Activated naive CD8-positive, alpha-beta T cell treated with anti-CD3 and anti-CD28 coated beads, Interleukin-2, amount 50 U/mL, for 24 hours (primary cell): ENCODE measurements around the gene DQX1.
"Not testable (repeated sequence)": the region's sequence is repeated elsewhere in the genome, so short reads cannot be mapped to it uniquely, and the experiment has no call there.

Source experiments
- ATAC-seq: fragments of 150-1000 bp; cut with Tn5 transposase; one replicate; pipeline ENCODE4 v1.10.0; 2021
- DNase-seq: peaks from one replicate; pipeline ENCODE4 v3.0.0; 2021
- H3K27ac Mint-ChIP-seq: one replicate; pipeline ENCODE4 v1.8.0; 2021; ENCODE audit warnings: mild to moderate bottlenecking, mixed read lengths
- H3K27me3 Mint-ChIP-seq: one replicate; pipeline ENCODE4 v1.8.0; 2021; ENCODE audit warnings: mixed read lengths
- H3K36me3 Mint-ChIP-seq: one replicate; pipeline ENCODE4 v1.8.0; 2021; ENCODE audit warnings: low read depth, mixed read lengths
- H3K4me1 Mint-ChIP-seq: one replicate; pipeline ENCODE4 v1.8.0; 2021; ENCODE audit warnings: mixed read lengths
- H3K4me3 Mint-ChIP-seq: one replicate; pipeline ENCODE4 v1.8.0; 2021; ENCODE audit warnings: mild to moderate bottlenecking, moderate library complexity, mixed read lengths
- H3K9me3 Mint-ChIP-seq: one replicate; pipeline ENCODE4 v1.8.0; 2021; ENCODE audit warnings: mixed read lengths

The DQX1 gene

GRCh38 chr2:74525717-74526648, at the start of gene DQX1:
TSS of gene DQX1 (minus strand) at chr2:74526231. CDS start at chr2:74525729, 502 bp downstream.
- H3K9me3 Mint-ChIP-seq: no peaks in the 10 kb centered on the region
- peaks cover 38% of the 10 kb centered on the region for H3K36me3 Mint-ChIP-seq

DNA sequence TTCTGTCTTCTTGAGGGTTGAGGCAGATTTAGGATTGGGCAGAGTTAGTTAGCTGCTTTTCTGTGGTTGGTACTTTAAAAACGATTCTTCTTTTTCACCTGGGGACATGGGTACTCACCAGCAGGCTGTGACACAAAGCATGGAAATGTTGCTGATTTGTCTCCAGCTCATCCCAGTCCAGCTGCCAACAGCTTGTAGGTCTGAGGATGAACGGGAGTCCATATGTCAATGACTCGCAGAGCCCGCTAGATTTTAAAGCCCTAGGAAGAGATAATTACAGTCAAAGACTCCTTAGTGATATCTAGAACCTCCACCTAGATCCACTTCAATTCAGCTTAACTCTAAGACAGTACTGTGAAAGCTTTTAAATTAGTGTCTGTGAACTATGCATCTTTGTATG, 49.3 kb upstream of the DQX1 start:
- no peaks in the 10 kb centered on the region for H3K9me3 Mint-ChIP-seq
- no peak for ATAC-seq
- DNase-seq: no peak

More at GRCh38 chr2:74525717-74526648, at the start of gene DQX1:
- H3K4me1 Mint-ChIP-seq: peaks cover 30% of the 10 kb centered on the region
- peaks cover 4% of the 10 kb centered on the region for H3K27me3 Mint-ChIP-seq
- DNase-seq (no peak), ATAC-seq (no peak)
- no peak within 1 kb of the TSS for H3K4me3 Mint-ChIP-seq
- peak within 1 kb of the TSS; percentile 34 for H3K27ac Mint-ChIP-seq

GRCh38 chr2:74573747-74574562, 47.9 kb upstream of the DQX1 start:
- peaks cover 5% of the 10 kb centered on the region for H3K27me3 Mint-ChIP-seq
- H3K9me3 Mint-ChIP-seq: no peaks in the 10 kb centered on the region
- ATAC-seq (peak; percentile 75), DNase-seq (no peak)
- no peaks in the 10 kb centered on the region for H3K36me3 Mint-ChIP-seq
- H3K4me3 Mint-ChIP-seq: peak overlapping the region; percentile 15
- H3K27ac Mint-ChIP-seq: peak overlapping the region; percentile 16
- peaks cover 38% of the 10 kb centered on the region for H3K4me1 Mint-ChIP-seq

More for the DNA sequence above, 49.3 kb upstream of the DQX1 start:
- Mint-ChIP-seq H3K4me1 (peaks cover 30% of the 10 kb centered on the region), H3K4me3 (no peak overlapping the region), H3K36me3 (no peaks in the 10 kb centered on the region), H3K27ac (no peak overlapping the region), H3K27me3 (peaks cover 5% of the 10 kb centered on the region)

DNA sequence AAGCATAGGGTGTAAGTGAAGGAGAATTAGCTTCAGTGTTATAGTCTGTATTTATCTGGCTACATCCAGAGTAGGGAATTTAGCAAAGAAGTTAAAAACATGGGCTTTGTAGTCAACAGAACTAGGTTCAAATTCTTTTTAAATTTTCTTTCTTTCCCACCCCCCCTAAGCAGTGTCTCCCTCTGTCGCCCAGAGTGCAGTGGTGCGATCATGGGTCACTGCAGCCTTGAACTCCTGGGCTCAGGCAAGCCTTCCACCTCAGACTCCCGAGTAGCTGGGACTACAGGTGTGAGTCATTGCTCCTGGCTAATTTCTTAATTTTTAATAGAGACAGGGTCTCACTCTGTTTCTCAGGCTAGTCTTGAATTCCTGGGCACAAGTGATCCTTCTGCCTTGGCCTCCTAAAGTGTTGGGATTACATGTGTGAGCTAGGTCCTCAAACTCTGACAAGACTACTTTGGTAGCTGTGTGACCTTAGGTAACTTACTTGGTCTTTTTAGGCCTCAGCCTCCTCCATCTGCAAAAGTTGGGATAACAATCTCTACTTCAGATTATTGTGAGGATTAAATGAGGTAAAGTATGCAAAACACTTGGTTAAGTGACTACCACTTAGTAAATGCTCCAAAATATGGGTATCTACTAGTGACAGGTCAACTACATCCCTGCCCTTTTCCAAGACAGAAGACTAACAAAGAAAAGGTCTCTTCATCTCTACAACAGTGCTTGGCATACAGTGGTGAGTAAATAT, 46.3 kb upstream of the DQX1 start:
- Mint-ChIP-seq H3K27me3 (peaks cover 4% of the 10 kb centered on the region), H3K9me3 (no peaks in the 10 kb centered on the region), H3K27ac (no peak overlapping the region), H3K4me1 (peaks cover 47% of the 10 kb centered on the region), H3K36me3 (no peaks in the 10 kb centered on the region), H3K4me3 (no peak overlapping the region)
- ATAC-seq (no peak), DNase-seq (no peak)

- ATAC-seq: peak; percentile 80
- no peak for DNase-seq
- H3K27me3 Mint-ChIP-seq: peaks cover 1% of the 10 kb centered on the region
- H3K4me1 Mint-ChIP-seq: peaks cover 54% of the 10 kb centered on the region
- no peaks in the 10 kb centered on the region for H3K36me3 Mint-ChIP-seq
- H3K9me3 Mint-ChIP-seq: no peaks in the 10 kb centered on the region
- H3K4me3 Mint-ChIP-seq: no peak overlapping the region
- no peak overlapping the region for H3K27ac Mint-ChIP-seq
Measured at GRCh38 chr2:74571058-74571457, 45.0 kb upstream of the DQX1 start.

GRCh38 chr2:74569686-74570085, 43.7 kb upstream of the DQX1 start:
- no peak for DNase-seq
- H3K27ac Mint-ChIP-seq: no peak overlapping the region
- ATAC-seq: no peak

DNA sequence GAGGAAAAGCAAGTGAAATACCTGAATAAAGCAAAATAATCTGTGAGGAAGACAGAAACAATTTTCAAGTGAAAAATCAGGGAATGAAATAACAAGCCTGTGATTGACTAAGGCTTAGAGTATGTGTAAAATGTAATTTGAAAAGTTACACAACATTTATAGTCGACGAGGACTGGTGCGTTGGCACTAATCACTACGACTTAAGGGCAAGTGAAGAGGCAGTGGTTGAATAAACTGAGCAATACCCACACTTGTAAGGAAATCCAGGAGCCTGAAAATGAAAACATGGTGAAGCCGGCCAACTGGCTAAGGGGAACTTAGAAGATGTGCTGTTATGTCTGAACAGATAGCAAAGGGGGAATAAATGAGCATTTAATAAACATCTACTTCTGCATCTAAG, 41.9 kb upstream of the DQX1 start:
- no peak for DNase-seq
- H3K4me1 Mint-ChIP-seq: peaks cover 47% of the 10 kb centered on the region
- no peak overlapping the region for H3K4me3 Mint-ChIP-seq
- no peak for ATAC-seq
- H3K27ac Mint-ChIP-seq: no peak overlapping the region
- H3K36me3 Mint-ChIP-seq: no peaks in the 10 kb centered on the region
- H3K9me3 Mint-ChIP-seq: no peaks in the 10 kb centered on the region
- peaks cover 11% of the 10 kb centered on the region for H3K27me3 Mint-ChIP-seq

More at GRCh38 chr2:74569686-74570085, 43.7 kb upstream of the DQX1 start:
- Mint-ChIP-seq H3K4me1 (peaks cover 57% of the 10 kb centered on the region), H3K9me3 (no peaks in the 10 kb centered on the region), H3K27me3 (peaks cover 2% of the 10 kb centered on the region), H3K36me3 (no peaks in the 10 kb centered on the region), H3K4me3 (no peak overlapping the region)

- H3K9me3 Mint-ChIP-seq: no peaks in the 10 kb centered on the region
- H3K4me1 Mint-ChIP-seq: peaks cover 45% of the 10 kb centered on the region
- H3K27me3 Mint-ChIP-seq: peaks cover 20% of the 10 kb centered on the region
- H3K36me3 Mint-ChIP-seq: no peaks in the 10 kb centered on the region
- peak overlapping the region; percentile 22 for H3K4me3 Mint-ChIP-seq
- DNase-seq: no peak
- peak overlapping the region; percentile 77 for H3K27ac Mint-ChIP-seq
- ATAC-seq: peak; percentile 61
Measured at GRCh38 chr2:74566754-74567085, 40.7 kb upstream of the DQX1 start.

GRCh38 chr2:74566076-74566753, 40.2 kb upstream of the DQX1 start:
- Mint-ChIP-seq H3K27me3 (peaks cover 21% of the 10 kb centered on the region), H3K27ac (peak overlapping the region; percentile 77), H3K36me3 (no peaks in the 10 kb centered on the region), H3K4me1 (peaks cover 45% of the 10 kb centered on the region), H3K9me3 (no peaks in the 10 kb centered on the region), H3K4me3 (peak overlapping the region; percentile 22)
- DNase-seq (no peak), ATAC-seq (peak; percentile 4)

- H3K36me3 Mint-ChIP-seq: no peaks in the 10 kb centered on the region
- no peak overlapping the region for H3K27ac Mint-ChIP-seq
- ATAC-seq: no peak
- peaks cover 47% of the 10 kb centered on the region for H3K4me1 Mint-ChIP-seq
- H3K4me3 Mint-ChIP-seq: no peak overlapping the region
- H3K9me3 Mint-ChIP-seq: no peaks in the 10 kb centered on the region
- H3K27me3 Mint-ChIP-seq: peaks cover 26% of the 10 kb centered on the region
- no peak for DNase-seq
Measured at GRCh38 chr2:74564222-74564621, 38.2 kb upstream of the DQX1 start.

- no peaks in the 10 kb centered on the region for H3K36me3 Mint-ChIP-seq
- peaks cover 30% of the 10 kb centered on the region for H3K4me1 Mint-ChIP-seq
- peaks cover 26% of the 10 kb centered on the region for H3K27me3 Mint-ChIP-seq
- no peak overlapping the region for H3K27ac Mint-ChIP-seq
- no peaks in the 10 kb centered on the region for H3K9me3 Mint-ChIP-seq
- H3K4me3 Mint-ChIP-seq: no peak overlapping the region
- ATAC-seq: no peak
- no peak for DNase-seq
Measured at GRCh38 chr2:74562126-74562775, 36.2 kb upstream of the DQX1 start.

- H3K27ac Mint-ChIP-seq, H3K9me3 Mint-ChIP-seq, H3K36me3 Mint-ChIP-seq, ATAC-seq, H3K4me3 Mint-ChIP-seq, DNase-seq: not testable (repeated sequence)
- H3K27me3 Mint-ChIP-seq: peaks cover 26% of the 10 kb centered on the region
- H3K4me1 Mint-ChIP-seq: peaks cover 25% of the 10 kb centered on the region
Measured at GRCh38 chr2:74561022-74561421, 35.0 kb upstream of the DQX1 start.

DNA sequence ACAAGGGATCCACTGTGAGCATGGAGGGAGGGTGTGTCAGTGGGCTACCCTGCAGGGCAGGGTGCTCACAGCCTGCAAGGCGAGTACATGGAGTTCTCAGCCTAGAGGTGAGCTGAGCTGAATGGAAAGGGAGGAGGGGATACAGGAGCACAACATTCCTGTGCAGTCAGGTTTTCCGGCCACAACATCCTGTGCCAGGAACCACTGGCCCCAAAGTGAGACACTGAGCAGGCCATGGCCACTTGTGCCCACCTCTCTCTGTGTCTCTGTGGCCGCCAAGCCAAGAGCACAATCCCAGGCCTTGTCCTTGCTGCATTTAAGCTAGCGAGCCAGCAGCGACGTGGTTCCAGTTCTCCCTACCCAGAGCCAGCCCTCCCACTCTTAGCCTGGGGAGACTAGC, 34.6 kb upstream of the DQX1 start:
- Mint-ChIP-seq H3K4me3 (no peak overlapping the region), H3K27me3 (peaks cover 25% of the 10 kb centered on the region), H3K4me1 (peaks cover 22% of the 10 kb centered on the region), H3K27ac (no peak overlapping the region), H3K9me3 (no peaks in the 10 kb centered on the region), H3K36me3 (peaks cover 5% of the 10 kb centered on the region)
- DNase-seq: no peak
- ATAC-seq: no peak
